HG02840 (cell line): ENCODE data around the gene APOL5.
"Not testable (repeated sequence)": the region's sequence is repeated elsewhere in the genome, so short reads cannot be mapped to it uniquely, and the experiment has no call there.

ENCODE experiments used
- ATAC-seq: cut with Tn5 transposase; IDR thresholded peaks from one replicate; pipeline ENCODE4 v1.9.1; 2021; ENCODE audit warnings: mild to moderate bottlenecking, moderate library complexity, moderate number of reproducible peaks; ENCODE audit not compliant: unreplicated experiment, low FRiP score

The APOL5 gene

DNA sequence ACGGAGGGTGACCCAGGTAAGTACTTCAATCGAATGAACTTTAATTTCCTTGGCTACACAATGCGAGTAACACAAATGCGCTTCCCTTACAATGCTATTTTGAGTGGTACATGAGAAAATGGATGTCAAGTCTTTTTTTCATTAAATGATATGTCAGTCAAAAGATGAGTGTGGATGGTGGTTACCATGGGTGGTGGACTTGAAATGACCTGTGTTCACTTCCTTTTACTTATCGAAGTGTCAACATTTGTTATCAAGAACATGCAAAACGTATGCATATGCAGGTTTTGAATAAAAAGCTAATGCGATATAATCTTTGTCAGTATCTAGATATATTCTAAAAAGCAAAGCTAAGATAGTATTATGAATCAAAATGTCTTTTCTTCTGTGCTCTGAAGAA, 8.8 kb upstream of the APOL5 start:
- no peak for ATAC-seq

- no peak for ATAC-seq
Observed at GRCh38 chr22:35711336-35711735, 6.3 kb upstream of the APOL5 start.

DNA sequence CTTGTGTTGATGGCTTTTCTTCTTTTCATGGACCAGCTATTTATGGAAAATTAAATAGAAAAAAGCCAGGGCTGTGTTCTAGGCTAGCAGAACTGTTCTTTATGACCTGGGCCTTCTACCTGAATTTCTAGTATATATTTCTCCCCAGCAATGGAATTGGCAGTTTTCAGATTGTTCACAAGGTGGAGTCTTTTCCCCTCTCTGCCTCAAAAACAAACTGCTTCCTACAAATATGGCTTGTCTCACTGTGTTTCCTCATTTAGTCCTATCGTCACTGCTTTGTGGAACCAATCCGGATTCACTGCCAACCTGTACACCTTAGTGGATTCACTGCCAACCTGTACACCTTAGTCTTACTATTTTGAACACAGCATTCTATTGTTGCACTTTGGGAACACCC, 5.0 kb upstream of the APOL5 start:
- ATAC-seq = no peak

- ATAC-seq = no peak
Observed at GRCh38 chr22:35719212-35719875, 1.7 kb downstream of the APOL5 start.

- no peak for ATAC-seq
Observed at GRCh38 chr22:35721960-35722359, 4.3 kb downstream of the APOL5 start.

DNA sequence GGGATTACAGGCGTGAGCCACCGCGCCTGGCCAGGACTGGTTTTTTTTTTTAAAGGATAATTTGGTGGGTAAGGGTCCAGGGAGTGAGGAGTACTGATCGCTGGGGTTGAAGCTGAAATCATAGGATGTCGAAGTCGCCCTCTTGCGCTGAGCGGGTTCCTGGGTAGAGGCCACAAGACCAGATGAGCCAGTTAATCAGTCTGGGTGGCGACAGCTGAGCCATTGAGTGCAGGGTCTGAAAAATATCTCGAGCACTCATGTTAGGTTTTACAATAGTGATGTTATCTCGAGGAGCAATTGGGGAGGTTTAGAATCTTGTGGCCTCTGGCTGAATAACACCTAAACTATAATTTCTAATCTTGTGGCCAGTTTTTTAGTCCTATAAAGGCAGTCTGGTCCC, 7.8 kb downstream of the APOL5 start:
- ATAC-seq = no peak

- ATAC-seq = no peak
Observed at GRCh38 chr22:35726398-35726797, 8.7 kb downstream of the APOL5 start.

- ATAC-seq = no peak
Observed at GRCh38 chr22:35726933-35727332, 9.3 kb downstream of the APOL5 start.

- no peak for ATAC-seq
Observed at GRCh38 chr22:35727436-35727835, 9.8 kb downstream of the APOL5 start.

DNA sequence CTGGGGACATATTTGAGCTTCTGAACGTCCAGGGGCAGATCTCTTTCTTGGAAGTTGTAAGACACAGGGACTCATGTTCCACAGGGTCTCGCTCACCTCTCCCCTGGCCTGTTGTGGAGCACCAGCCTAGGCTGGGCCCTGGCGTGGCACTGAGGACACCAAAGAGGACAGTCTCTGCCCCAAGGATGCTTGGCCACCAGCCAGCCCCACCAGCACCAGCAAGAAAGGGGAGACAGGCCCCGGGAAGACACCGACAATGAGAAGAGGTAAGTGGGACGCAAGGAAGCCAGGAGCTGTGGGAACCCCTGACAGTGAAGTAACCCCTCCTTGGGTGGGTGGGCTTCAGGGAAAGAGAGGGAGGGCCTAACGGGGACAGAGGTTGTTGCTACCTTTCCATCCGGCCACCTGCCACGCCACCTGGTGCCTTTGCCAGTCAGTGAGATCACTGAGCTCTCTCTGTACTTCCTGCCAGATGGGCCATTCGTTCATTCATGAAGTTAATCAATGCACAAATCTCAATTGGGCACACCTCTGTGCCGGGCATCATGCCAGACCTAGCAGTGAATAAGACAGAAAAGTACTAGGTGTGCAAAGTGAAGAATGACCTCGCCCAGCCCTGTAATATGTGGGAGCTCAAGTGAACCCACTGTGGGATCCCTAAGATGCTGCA, 11.1 kb downstream of the APOL5 start:
- no peak for ATAC-seq

GRCh38 chr22:35729309-35729698, 11.6 kb downstream of the APOL5 start:
- no peak for ATAC-seq

- ATAC-seq = no peak
Observed at GRCh38 chr22:35731321-35731720, 13.6 kb downstream of the APOL5 start.

- ATAC-seq = no peak
Observed at GRCh38 chr22:35732116-35732515, 14.4 kb downstream of the APOL5 start.

GRCh38 chr22:35733036-35733435, 15.4 kb downstream of the APOL5 start:
- ATAC-seq = no peak

- no peak for ATAC-seq
Observed at GRCh38 chr22:35733791-35734516, 16.3 kb downstream of the APOL5 start.

GRCh38 chr22:35734517-35734827, 16.8 kb downstream of the APOL5 start:
- no peak for ATAC-seq

DNA sequence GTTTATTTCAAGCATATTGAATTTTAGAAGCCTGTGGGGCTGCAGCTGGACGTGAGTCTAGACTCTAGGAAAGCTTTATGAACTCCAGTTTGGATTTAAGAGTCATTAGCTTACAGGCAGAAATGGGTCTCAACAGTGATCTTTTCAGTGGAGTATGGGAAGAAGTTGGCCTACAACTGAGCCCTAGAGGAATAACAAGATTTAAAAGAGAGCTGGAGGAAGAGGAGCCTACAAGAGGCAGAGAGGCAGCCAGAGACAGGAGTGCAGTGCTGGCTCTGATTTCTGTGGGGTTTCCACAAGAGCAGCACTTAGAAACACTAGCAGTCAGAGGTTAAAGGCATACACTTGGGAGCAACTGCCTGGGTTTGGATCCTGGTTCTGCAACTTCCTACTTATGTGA, 17.9 kb downstream of the APOL5 start:
- no peak for ATAC-seq

- no peak for ATAC-seq
Observed at GRCh38 chr22:35736166-35736565, 18.5 kb downstream of the APOL5 start.

GRCh38 chr22:35736701-35737100, 19.0 kb downstream of the APOL5 start:
- ATAC-seq = no peak

DNA sequence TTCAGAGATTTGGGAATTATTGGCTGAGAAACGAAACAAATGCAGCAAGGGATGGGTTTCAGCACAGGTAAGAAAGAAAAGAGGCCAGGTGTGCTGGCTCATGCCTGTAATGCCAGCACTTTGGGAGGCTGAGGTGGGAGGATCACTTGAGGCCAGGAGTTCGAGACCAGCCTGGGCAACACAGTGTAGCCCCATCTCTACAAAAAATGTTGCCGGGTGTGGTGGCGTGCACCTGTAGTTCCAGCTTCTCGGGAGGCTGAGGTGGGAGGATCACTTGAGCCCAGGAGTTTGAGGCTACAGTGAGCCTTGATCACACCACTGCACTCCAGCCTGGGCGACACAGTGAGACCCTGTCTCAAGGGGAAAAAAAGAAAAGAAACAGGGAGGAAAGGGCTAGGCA, 20.2 kb downstream of the APOL5 start:
- ATAC-seq = not testable (repeated sequence)

- ATAC-seq = no peak
Observed at GRCh38 chr22:35739076-35739930, 21.6 kb downstream of the APOL5 start.
